Esophagus muscularis mucosa (tissue), 4 donors: ENCODE results near the gene NUFIP1. TPM values are rescaled to one million over a fixed set of nuclear protein-coding genes. Genes with fewer than 3 reads are reported as not detected.
"Not testable (repeated sequence)": the region's sequence is repeated elsewhere in the genome, so short reads cannot be mapped to it uniquely, and the experiment has no call there.

Experiments used
- DNase-seq: peaks from one replicate; pipeline ENCODE4 v3.0.0-alpha.2; 2017; ENCODE audit errors: extremely low spot score
- H3K27ac ChIP-seq, 4 donors: fragments of 200-600 bp; sonication (generic); replicated peaks in 1 of 4; 1 replicate in 3 of 4; 2 replicates in 1 of 4; pipeline ENCODE4 v1.5.1; 2016 to 2019; ENCODE audit warnings: mild to moderate bottlenecking in 1 of 4
- H3K27me3 ChIP-seq, 4 donors: fragments of 200-600 bp; sonication (generic); one replicate each; pipeline versions ENCODE4 v1.5.1 to v1.6.0; 2016 to 2019
- H3K36me3 ChIP-seq, 4 donors: fragments of 200-600 bp; sonication (generic); one replicate each; pipeline ENCODE4 v1.5.1; 2016 to 2019
- H3K4me1 ChIP-seq, 4 donors: fragments of 200-600 bp; sonication (generic); one replicate each; pipeline ENCODE4 v1.5.1; 2016 to 2019
- H3K4me3 ChIP-seq, 4 donors: fragments of 200-600 bp; sonication (generic); 1 replicate in 2 of 4; 2 replicates in 2 of 4; pipeline ENCODE4 v1.5.1; 2016 to 2019; ENCODE audit warnings: mild to moderate bottlenecking in 4 of 4, moderate library complexity in 1 of 4
- H3K9me3 ChIP-seq, 4 donors: fragments of 200-600 bp; sonication (generic); 1 replicate in 3 of 4; 2 replicates in 1 of 4; pipeline ENCODE4 v1.5.1; 2016 to 2019
- EP300 ChIP-seq: sonication (generic); formaldehyde crosslinking; IDR thresholded peaks from one replicate; pipeline ENCODE4 v1.6.1; 2017; ENCODE audit warnings: antibody characterized with exemption
- POLR2A ChIP-seq: fragments of 450-650 bp; IDR thresholded peaks from one replicate; pipeline ENCODE4 v1.6.1; 2017; ENCODE audit warnings: antibody characterized with exemption, moderate library complexity, mild to moderate bottlenecking, low read depth
- POLR2AphosphoS5 ChIP-seq, 2 donors: sonication (generic); formaldehyde crosslinking; IDR thresholded peaks; one replicate each; pipeline ENCODE4 v1.6.1; 2017; ENCODE audit warnings: antibody characterized with exemption in 2 of 2
- WGBS: methylation state at CpG from one replicate; pipeline ENCODE4 v1.1.5; 2018; 5-methylcytosine and 5-hydroxymethylcytosine counted together
- intact Hi-C: fragments of 100-400 bp; cut with DNase I; formaldehyde crosslinking; loops from one replicate; pipeline ENCODE4 v1.15.1; 2023
- total RNA-seq, 4 donors: library from RNA; depleted of rRNA; stranded (reverse); fragments of >200 nt; gene quantifications; one replicate each; pipeline versions ENCODE4 v1.1.0 to v1.2.1, GENCODE V29; 2016
- TF ChIP-seq, protein P1 (sequence below), 3 experiments: fragments of 200-600 bp in 2 of 3; fragments of 450-650 bp in 1 of 3; sonication (generic) in 2 of 3; IDR thresholded peaks; one replicate each; pipeline ENCODE4 v1.5.1; 2017 to 2019; ENCODE audit warnings: antibody characterized with exemption in 3 of 3, mild to moderate bottlenecking in 2 of 3, moderate library complexity in 1 of 3

The NUFIP1 gene
- total RNA-seq, 4 donors from 2014 or later: 3.3 to 4.2 (median 3.9) TPM

DNA sequence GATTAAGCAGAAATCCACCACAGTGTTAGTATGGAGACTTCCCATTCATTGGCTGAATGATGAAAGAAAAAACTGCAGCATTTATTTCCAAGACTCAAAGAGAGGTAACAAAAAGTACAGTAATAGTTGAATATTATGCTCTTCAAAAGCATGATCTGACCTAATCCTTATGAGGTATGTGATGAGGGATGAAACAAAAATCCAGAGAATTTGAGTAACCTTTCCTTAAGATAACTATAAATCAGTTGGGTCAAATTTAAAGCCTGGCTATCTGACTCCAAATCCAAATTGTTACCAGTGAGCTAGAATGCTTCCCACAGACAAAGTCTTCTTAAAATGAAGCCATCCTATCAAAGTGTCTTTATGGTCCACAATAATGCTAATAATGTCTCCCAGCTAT, 38.1 kb downstream of the NUFIP1 start:
- peaks cover 0 to 6% (median 3%) of the 10 kb centered on the region in 4 donors for H3K4me1 ChIP-seq
- no peaks in the 10 kb centered on the region for H3K9me3 ChIP-seq
- TF ChIP-seq EP300 (no peak), POLR2AphosphoS5 (IDR thresholded peaks at IDR 0.05) (no peak), POLR2A (no peak)
- TF ChIP-seq, protein P1, sequence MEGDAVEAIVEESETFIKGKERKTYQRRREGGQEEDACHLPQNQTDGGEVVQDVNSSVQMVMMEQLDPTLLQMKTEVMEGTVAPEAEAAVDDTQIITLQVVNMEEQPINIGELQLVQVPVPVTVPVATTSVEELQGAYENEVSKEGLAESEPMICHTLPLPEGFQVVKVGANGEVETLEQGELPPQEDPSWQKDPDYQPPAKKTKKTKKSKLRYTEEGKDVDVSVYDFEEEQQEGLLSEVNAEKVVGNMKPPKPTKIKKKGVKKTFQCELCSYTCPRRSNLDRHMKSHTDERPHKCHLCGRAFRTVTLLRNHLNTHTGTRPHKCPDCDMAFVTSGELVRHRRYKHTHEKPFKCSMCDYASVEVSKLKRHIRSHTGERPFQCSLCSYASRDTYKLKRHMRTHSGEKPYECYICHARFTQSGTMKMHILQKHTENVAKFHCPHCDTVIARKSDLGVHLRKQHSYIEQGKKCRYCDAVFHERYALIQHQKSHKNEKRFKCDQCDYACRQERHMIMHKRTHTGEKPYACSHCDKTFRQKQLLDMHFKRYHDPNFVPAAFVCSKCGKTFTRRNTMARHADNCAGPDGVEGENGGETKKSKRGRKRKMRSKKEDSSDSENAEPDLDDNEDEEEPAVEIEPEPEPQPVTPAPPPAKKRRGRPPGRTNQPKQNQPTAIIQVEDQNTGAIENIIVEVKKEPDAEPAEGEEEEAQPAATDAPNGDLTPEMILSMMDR (IDR thresholded peaks at IDR 0.05): no peak
- H3K27me3 ChIP-seq: no peaks in the 10 kb centered on the region
- DNase-seq: no peak
- H3K27ac ChIP-seq: no peak overlapping the region
- peaks cover 0 to 8% (median 4%) of the 10 kb centered on the region in 4 donors for H3K36me3 ChIP-seq
- intact Hi-C loops: no loop called here
- H3K4me3 ChIP-seq: no peak overlapping the region

DNA sequence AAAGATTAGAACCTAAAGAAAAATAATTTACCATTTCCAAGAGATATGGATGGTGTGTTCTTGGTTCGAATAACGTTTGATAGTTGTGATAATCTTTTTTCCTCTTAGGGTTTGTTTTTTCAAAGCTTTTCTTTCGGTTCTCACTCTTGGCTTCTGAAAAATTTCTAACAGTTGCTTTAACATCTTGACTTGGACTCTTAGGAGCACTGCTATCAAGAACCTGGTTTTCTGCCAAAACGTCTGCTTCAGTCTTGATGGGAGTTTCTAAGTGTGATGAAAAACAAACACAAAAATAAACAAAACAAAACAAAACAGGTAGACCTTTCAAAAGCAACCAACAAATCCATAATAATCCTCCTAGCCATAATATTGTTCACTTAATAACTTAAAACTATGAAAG, 45.9 kb downstream of the NUFIP1 start:
- H3K9me3 ChIP-seq, H3K4me3 ChIP-seq, intact Hi-C loops, H3K27me3 ChIP-seq, DNase-seq, H3K27ac ChIP-seq, H3K4me1 ChIP-seq: not testable (repeated sequence)
- WGBS: 76% methylated on average over 4 of the region's 4 CpGs
- peaks cover 0 to 21% (median 2%) of the 10 kb centered on the region in 4 donors for H3K36me3 ChIP-seq

DNA sequence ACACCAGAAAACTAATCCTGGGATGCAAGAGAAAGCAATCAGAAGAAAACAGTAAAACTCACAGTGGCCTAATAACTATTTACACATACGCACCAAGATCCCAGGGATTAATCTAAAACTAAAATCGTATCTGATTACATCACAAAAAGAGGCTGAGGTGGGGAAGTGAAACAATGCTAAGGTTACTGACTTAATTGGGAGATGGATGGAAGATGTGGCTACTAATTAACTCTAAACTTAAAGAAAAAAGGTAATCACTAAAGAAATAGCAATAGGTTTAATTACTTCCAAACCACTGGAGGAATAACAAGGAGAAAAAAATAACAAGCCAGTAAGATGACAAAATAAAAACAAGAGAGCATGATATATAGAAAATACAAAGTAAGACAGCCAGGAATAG, 50.4 kb downstream of the NUFIP1 start:
- H3K36me3 ChIP-seq: peaks cover 0 to 16% (median 2%) of the 10 kb centered on the region in 4 donors
- WGBS: 83% methylated on average over 2 of the region's 2 CpGs
- no peak overlapping the region for H3K27ac ChIP-seq
- H3K4me1 ChIP-seq: peaks cover 6% of the 10 kb centered on the region in 4 donors
- no peak for TF ChIP-seq EP300
- TF ChIP-seq POLR2AphosphoS5 (IDR thresholded peaks at IDR 0.05): no peak
- H3K4me3 ChIP-seq: no peak overlapping the region
- H3K27me3 ChIP-seq: no peaks in the 10 kb centered on the region
- intact Hi-C loops: no loop called here
- DNase-seq: no peak
- H3K9me3 ChIP-seq: no peaks in the 10 kb centered on the region

DNA sequence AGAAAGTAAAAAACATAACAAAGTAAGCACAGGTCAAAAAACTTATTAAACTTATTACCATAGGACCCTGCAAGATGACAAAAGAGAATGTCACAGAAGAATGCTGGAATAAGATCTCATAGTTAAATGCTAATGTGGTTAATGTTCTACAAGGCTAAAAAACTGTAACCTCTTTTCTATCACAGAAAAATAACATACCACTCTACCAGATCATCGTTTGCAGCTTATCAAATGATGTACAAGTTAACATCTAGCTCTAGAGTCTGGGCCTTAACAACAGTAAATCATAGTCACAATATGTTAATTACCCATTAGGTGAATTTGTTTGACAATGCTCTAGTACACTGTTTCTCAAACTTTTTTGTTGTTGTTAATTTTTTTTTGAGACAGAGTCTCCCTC, 53.0 kb downstream of the NUFIP1 start:
- WGBS: 89% methylated on average over 1 of the region's 1 CpG
- Histone ChIP-seq H3K36me3 (peaks cover 0 to 4% (median 0%) of the 10 kb centered on the region in 4 donors), H3K4me3 (no peak overlapping the region), H3K4me1 (peaks cover 22 to 25% (median 24%) of the 10 kb centered on the region in 4 donors), H3K27me3 (no peaks in the 10 kb centered on the region), H3K27ac (no peak overlapping the region), H3K9me3 (no peaks in the 10 kb centered on the region)
- no peak for DNase-seq
- intact Hi-C loops: no loop called here
- TF ChIP-seq, protein P1 (IDR thresholded peaks at IDR 0.05): no peak

DNA sequence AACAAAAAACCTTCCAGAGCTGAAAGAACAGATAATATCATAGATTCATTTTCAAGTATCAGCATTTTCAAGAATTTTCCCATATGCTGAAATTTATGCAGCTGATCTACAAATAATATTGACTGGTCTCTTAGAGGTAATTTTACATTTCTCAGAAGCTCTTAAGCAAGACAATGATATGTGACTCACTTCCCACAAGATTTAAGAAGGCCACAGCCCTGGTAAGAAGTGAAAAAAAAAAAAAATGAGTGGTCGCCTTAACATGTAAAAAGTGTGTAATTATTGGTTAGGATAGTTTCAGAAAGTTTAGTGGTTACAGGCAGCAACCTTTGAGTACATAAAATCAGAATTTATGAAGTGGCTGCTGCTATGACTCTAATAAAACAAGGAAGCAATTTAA, 54.5 kb downstream of the NUFIP1 start:
- no peaks in the 10 kb centered on the region for H3K27me3 ChIP-seq
- no peak overlapping the region for H3K27ac ChIP-seq
- H3K4me1 ChIP-seq: peaks cover 22 to 34% (median 31%) of the 10 kb centered on the region in 4 donors
- TF ChIP-seq, protein P1 (IDR thresholded peaks at IDR 0.05): no peak
- TF ChIP-seq EP300 (no peak), POLR2AphosphoS5 (IDR thresholded peaks at IDR 0.05) (no peak), POLR2A (no peak)
- no peak overlapping the region for H3K4me3 ChIP-seq
- intact Hi-C loops: no loop called here
- no peaks in the 10 kb centered on the region for H3K9me3 ChIP-seq
- DNase-seq: no peak
- WGBS: 5% methylated on average over 1 of the region's 1 CpG
- no peaks in the 10 kb centered on the region for H3K36me3 ChIP-seq

DNA sequence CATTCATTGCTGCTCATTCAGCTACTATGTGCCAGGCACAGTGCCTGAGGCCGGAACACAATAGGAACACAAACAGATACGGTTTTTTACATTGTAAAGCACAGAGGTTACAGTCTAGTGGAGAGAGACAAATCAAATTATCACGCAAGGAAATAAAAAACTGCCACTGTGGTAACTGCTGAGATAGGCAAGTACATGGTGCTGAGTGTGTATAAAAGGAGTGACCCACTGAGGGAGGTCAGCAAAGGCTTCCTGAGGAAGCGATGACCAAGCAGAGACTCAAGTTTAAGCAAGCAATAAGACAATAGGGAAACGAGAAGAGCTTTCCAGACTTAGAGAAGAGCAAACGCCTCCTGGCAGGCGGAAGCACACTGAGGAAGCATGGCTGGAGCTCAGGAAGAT, 56.4 kb downstream of the NUFIP1 start:
- 69% methylated on average over 7 of the region's 7 CpGs for WGBS
- intact Hi-C loops: no loop called here
- Histone ChIP-seq H3K4me1 (peaks cover 22 to 34% (median 31%) of the 10 kb centered on the region in 4 donors), H3K27me3 (no peaks in the 10 kb centered on the region), H3K36me3 (no peaks in the 10 kb centered on the region), H3K4me3 (no peak overlapping the region), H3K27ac (peak overlapping the region; percentile 44 to 55 (median 46)), H3K9me3 (no peaks in the 10 kb centered on the region)
- TF ChIP-seq, protein P1 (IDR thresholded peaks at IDR 0.05): no peak
- TF ChIP-seq POLR2AphosphoS5 (IDR thresholded peaks at IDR 0.05): peak; percentile 43 to 44
- TF ChIP-seq POLR2A: no peak
- TF ChIP-seq EP300: no peak
- no peak for DNase-seq
